MCF 10A (cell line): ENCODE results near the gene UGT8. TPM values are rescaled to one million over a fixed set of nuclear protein-coding genes. Genes with fewer than 3 reads are reported as not detected.

Experiments
- BruUV-seq: library from RNA; stranded (reverse); fragments of 400-500 nt; replicated peaks from 2 replicates; lab custom pipeline; 2021; lab: Mats Ljungman, UMichigan
- CTCF ChIA-PET: fragments of 300-600 bp; sonication (Branson Sonifier 250); formaldehyde crosslinking; extraction: SDS; loops from one replicate; lab custom pipeline; 2021; ENCODE audit warnings: antibody characterized with exemption, inconsistent platforms; lab: Yijun Ruan, JAX
- POLR2A ChIA-PET: fragments of 300-600, 350-650 bp; sonication (Branson Sonifier 250); formaldehyde crosslinking; extraction: SDS; loops from one replicate; lab custom pipeline; 2020; ENCODE audit warnings: antibody characterized with exemption, inconsistent platforms; lab: Yijun Ruan, JAX
- DNase-seq: peaks from one replicate; pipeline ENCODE4 v3.0.0-alpha.2; 2018; ENCODE audit not compliant: unreplicated experiment
- H3K27ac Mint-ChIP-seq: one replicate; pipeline ENCODE4 v1.8.0; 2022; ENCODE audit warnings: mild to moderate bottlenecking, low read depth, mixed read lengths; ENCODE audit not compliant: unreplicated experiment
- H3K27me3 Mint-ChIP-seq: one replicate; pipeline ENCODE4 v1.8.0; 2022; ENCODE audit warnings: mixed read lengths; ENCODE audit not compliant: insufficient read depth, unreplicated experiment
- H3K36me3 Mint-ChIP-seq: one replicate; pipeline ENCODE4 v1.8.0; 2022; ENCODE audit warnings: mild to moderate bottlenecking, moderate library complexity, mixed read lengths; ENCODE audit not compliant: insufficient read depth, unreplicated experiment
- H3K4me1 Mint-ChIP-seq: one replicate; pipeline ENCODE4 v1.8.0; 2022; ENCODE audit warnings: mixed read lengths; ENCODE audit not compliant: insufficient read depth, unreplicated experiment
- H3K4me3 Mint-ChIP-seq: one replicate; pipeline ENCODE4 v1.8.0; 2022; ENCODE audit warnings: mild to moderate bottlenecking, moderate library complexity, mixed read lengths; ENCODE audit not compliant: unreplicated experiment
- H3K9me3 Mint-ChIP-seq: one replicate; pipeline ENCODE4 v1.8.0; 2022; ENCODE audit warnings: mixed read lengths; ENCODE audit not compliant: unreplicated experiment
- CTCF ChIP-seq: fragments of 200-600 bp; IDR thresholded peaks from one replicate; pipeline ENCODE4 v1.8.0; 2022; ENCODE audit warnings: antibody characterized with exemption, mild to moderate bottlenecking; ENCODE audit not compliant: unreplicated experiment
- intact Hi-C: fragments of 100-400 bp; cut with micrococcal nuclease; formaldehyde crosslinking; loops from 2 replicates; pipeline ENCODE4 v1.14.1; 2022
- total RNA-seq: library from RNA; stranded (reverse); gene quantifications from 2 replicates; pipeline ENCODE4 v1.2.3, GENCODE V29; 2022

Gene UGT8
- total RNA-seq, 1 experiment from 2014 or later, result 2.6 TPM

GRCh38 chr4:114691865-114692264, 93.3 kb downstream of the UGT8 start:
- no peak for DNase-seq
- Mint-ChIP-seq H3K27me3 (peaks cover 39% of the 10 kb centered on the region), H3K4me3 (no peak overlapping the region), H3K27ac (no peak overlapping the region), H3K9me3 (no peaks in the 10 kb centered on the region), H3K4me1 (no peaks in the 10 kb centered on the region), H3K36me3 (no peaks in the 10 kb centered on the region)
- no peak for TF ChIP-seq CTCF
- POLR2A ChIA-PET, result interaction anchor here (0.6 kb wide), 1 partner anchor 1355 kb away, joined by 3 read pairs; no protein-coding TSS in a partner anchor
- intact Hi-C loops, result loop anchor here (10.0 kb wide), 2 partner anchors 1297 to 1417 kb away; no protein-coding TSS in a partner anchor
- CTCF ChIA-PET, result interaction anchor here (1.1 to 2.0 kb wide), 2 partner anchors 304 to 307 kb away, joined by 3 to 7 read pairs; no protein-coding TSS in a partner anchor
- BruUV-seq, result no TSS peak

- CTCF ChIA-PET, result interaction anchor here (0.7 to 5.0 kb wide), 5 partner anchors 14 to 1436 kb away, joined by 3 to 36 read pairs (median 3); no protein-coding TSS in a partner anchor
- POLR2A ChIA-PET, result no interaction called here
- H3K36me3 Mint-ChIP-seq, result no peaks in the 10 kb centered on the region
- no peak overlapping the region for H3K4me3 Mint-ChIP-seq
- no peak overlapping the region for H3K27ac Mint-ChIP-seq
- intact Hi-C loops, result loop anchor here (10.0 kb wide), 2 partner anchors 1298 to 1418 kb away; no protein-coding TSS in a partner anchor
- no TSS peak for BruUV-seq
- TF ChIP-seq CTCF, result no peak
- H3K9me3 Mint-ChIP-seq, result no peaks in the 10 kb centered on the region
- no peaks in the 10 kb centered on the region for H3K4me1 Mint-ChIP-seq
- peaks cover 39% of the 10 kb centered on the region for H3K27me3 Mint-ChIP-seq
- no peak for DNase-seq
Measured at GRCh38 chr4:114692958-114693357, 94.4 kb downstream of the UGT8 start.

GRCh38 chr4:114694770-114695169, 96.2 kb downstream of the UGT8 start:
- POLR2A ChIA-PET, result no interaction called here
- no peaks in the 10 kb centered on the region for H3K4me1 Mint-ChIP-seq
- peak; percentile 49 for DNase-seq

More at GRCh38 chr4:114694770-114695169, 96.2 kb downstream of the UGT8 start:
- intact Hi-C loops, result loop anchor here (1.0 to 10.0 kb wide), 4 partner anchors 35 to 1420 kb away; no protein-coding TSS in a partner anchor
- peak; percentile 55 for TF ChIP-seq CTCF
- Mint-ChIP-seq H3K36me3 (no peaks in the 10 kb centered on the region), H3K27ac (no peak overlapping the region), H3K9me3 (no peaks in the 10 kb centered on the region), H3K27me3 (peaks cover 25% of the 10 kb centered on the region), H3K4me3 (no peak overlapping the region)
- no TSS peak for BruUV-seq
- CTCF ChIA-PET, result interaction anchor here (0.6 to 5.0 kb wide), 6 partner anchors 14 to 312 kb away, joined by 3 to 36 read pairs (median 4); no protein-coding TSS in a partner anchor
